Stimulated activated CD4-positive, alpha-beta T cell treated with anti-CD3 and anti-CD28 coated beads, Interleukin-4, amount 100 ng/mL, for 1 hour (primary cell): ENCODE results near the gene ZHX3.
"Not testable (repeated sequence)": the region's sequence is repeated elsewhere in the genome, so short reads cannot be mapped to it uniquely, and the experiment has no call there.

Experiments used
- DNase-seq: peaks from one replicate; pipeline ENCODE4 v3.0.0-alpha.2; 2020

Gene ZHX3

DNA sequence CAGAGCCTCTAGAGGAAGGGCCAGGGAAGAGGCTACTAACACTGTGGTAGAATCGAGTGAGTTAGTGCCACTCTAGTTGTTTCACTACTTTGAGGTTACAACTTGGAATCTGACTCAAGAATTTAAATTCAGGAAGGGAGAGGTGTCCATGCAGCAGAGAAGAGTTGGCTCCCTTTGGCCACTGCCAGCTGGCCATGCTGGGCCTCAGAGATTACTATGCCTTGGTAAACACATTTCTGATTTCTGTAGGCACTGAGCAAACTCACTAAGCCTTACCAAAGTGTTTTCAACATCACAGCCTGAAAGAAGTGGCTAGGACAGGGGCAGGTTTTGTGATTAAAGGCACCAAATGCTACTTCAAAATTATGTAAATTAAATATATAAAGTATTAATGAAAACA, 61.9 kb downstream of the ZHX3 start:
- DNase-seq: no peak

DNA sequence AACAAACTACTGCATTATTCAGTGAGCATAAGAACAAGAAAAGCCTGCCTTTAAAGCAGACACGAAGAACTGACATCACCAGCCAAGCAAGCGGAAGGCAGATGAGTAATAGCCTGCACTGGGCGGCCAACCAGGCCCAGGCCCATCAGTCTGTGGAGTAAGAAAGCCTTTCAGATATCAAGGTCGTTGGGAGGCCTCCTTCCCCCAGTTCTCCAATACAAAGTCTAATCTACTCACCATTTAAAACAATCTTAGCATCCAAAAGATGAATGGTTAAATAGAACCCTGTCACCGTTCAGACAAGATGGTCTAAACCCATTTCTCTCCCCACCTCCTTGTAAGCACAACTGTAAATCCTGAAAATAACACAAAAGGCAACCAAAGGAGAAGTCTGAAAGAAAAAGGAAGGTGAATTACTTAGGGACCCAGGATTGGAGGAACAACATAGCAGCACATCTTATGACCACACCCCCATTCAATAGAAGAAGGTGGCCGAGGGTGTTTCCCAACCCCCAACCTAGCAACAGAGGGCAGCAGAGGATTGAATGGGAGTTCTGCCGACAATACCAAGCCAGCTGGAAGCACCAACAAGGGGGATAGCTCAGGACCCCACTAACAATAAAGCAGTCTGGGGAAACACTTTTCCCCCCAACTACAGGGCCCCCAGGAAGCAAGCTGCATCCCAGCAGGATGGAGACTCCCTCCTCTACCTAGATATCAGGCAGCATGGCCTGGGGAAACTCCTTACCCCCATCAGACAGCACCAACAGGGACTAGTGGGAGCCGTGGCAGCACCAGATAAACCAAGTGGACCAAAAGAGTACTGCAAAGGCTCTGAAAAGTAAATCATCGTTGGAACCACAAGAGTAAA, 67.9 kb downstream of the ZHX3 start:
- no peak for DNase-seq

DNA sequence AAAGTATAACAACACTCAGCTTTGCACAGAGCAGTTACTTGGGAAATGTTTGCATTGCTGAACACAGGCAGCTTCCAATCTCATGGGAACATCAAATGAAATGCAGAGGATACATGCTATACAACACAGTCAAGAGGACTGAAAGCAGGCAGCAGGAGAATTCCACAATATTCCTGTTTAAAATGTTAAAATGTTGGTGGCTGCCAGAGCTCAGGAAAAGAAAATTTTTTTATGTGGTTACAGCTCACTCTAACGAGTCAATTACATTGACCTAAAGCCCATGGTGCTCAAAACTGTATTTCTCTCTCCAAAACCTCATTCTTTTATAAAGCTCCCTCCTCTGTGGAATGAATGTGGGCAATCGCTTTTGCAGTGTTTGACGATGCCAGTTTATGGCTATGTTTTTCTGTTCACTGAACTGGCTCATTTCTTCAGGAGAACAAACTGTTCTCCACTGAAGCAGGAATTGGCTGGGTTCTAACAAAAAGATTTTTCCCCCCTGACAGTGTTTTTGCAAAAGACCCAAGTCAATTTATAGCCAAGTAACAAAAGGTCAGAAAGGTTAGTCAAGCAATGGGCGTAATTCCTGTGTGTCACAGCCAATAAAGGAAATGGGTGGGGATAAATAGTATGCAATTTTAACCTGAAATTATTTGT, 69.0 kb downstream of the ZHX3 start:
- DNase-seq: no peak

DNA sequence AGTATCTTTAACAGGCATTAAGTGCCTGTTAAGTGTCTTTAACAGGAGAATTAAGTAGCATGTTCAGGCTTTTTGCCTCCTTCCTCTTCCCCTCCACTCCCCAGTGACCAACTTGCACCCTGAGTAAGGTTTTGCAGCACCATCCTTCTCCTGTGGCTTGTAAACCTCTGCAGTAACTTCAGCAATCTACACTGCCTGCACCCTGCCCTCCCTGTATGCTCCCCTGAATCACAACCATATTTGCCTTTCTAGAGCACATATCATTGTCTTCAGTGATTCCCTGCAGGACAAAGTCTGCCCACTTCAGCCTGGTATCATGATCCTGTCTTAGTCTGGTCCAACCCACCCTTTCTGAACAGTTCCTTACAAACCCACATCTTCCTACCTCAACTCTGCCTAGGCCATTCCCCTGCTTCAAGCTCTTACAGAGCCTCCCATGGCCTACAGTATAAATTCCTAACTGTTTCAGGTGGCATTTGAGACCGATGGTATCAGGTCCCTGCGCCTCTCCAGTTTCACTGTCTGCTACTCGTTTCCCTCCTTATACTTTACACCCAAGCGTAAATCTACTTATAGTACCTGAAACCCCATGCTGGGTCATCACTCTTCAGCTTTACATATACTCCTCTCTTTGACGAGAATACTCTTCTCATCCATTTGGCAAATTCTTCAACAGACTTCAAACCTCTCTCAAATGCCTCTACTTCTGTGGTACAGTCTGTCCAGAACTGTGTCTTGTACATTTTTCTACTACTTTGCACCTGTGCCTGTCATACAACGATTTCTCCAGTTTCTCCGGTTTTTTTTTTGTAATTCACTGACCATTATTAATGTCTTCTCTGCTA, 69.8 kb downstream of the ZHX3 start:
- DNase-seq: no peak

DNA sequence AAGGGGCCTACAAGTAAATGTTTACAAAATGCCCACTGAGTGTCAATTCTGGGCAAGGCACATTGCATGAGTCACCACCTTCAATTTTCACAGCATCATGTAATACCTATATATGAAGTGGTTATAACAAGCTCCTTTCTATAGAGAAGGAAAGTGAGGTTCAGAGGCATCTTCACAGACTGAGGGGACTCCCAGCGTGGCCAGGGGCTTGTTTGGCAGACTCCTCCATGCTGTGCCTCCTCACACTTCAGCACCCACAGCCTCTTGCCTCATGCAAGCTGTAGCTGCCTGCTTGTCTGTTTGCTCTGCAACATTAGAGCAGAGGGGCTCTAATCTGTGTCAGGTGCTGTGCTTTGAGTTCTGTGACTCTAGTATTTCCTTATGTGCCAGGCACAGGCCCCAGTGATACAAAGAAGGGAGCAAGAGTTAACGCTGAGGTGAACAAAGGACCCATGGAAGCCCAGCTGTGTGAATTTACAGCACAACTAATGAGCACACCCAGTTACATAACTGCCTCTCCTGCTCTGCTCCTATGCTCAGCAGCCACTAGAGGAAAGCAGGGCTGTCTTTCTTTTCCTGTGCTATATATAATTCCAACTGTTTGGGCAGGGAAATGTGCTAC, 72.3 kb downstream of the ZHX3 start:
- DNase-seq: no peak

DNA sequence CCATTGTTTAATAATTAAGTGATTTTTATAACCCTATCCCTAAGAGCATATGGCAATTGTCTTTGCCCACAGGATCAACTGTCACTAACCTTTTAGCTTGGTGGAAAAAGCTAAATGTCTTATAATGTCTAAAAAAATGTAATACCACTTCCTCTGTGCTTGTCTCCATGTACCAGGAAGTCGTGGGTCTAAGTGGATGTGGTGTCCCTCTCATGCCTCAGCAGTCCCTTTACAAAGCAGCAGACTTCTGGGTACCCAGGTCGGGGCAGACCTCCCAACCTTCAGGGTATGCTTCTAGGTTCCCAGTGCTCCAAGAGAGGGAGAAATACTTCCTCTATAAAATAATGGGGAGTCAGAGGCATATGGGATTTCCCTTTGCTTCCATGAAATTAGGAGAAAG, 74.7 kb downstream of the ZHX3 start:
- no peak for DNase-seq

DNA sequence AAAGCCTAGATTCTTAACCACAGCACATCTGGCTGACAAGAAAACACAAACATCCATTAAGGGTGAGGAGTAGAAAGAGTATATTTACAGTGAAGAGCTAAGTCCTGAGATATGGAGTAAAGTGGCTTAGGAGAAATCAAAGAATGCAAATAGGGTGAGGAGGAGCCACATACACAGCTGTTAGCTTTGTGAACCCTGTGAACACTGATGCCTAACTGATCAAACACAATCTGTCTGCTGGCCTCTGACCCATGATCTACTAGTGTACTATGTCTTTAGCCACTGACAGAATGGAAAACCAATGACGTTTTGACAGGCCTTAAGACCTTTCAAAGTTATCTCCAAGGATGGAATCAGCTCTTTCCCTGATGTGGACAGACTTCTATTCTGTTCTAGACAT, 75.2 kb downstream of the ZHX3 start:
- DNase-seq: no peak

DNA sequence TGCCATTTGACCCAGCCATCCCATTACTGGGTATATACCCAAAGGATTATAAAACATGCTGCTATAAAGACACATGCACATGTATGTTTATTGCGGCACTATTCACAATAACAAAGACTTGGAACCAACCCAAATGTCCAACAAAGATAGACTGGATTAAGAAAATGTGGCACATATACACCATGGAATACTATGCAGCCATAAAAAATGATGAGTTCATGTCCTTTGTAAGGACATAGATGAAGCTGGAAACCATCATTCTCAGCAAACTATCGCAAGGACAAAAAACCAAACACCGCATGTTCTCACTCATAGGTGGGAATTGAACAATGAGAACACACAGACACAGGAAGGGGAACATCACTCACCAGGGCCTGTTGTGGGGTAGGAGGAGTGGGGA, 80.3 kb downstream of the ZHX3 start:
- not testable (repeated sequence) for DNase-seq

DNA sequence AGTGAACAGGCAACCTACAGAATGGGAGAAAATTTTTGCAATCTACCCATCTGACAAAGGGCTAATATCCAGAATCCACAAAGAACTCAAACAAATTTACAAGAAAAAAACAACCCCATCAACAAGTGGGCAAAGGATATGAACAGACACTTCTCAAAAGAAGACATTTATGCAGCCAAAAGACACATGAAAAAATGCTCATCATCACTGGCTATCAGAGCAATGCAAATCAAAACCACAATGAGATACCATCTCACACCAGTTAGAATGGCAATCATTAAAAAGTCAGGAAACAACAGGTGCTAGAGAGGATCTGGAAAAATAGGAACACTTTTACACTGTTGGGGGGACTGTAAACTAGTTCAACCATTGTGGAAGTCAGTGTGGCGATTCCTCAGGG, 80.7 kb downstream of the ZHX3 start:
- DNase-seq: not testable (repeated sequence)

DNA sequence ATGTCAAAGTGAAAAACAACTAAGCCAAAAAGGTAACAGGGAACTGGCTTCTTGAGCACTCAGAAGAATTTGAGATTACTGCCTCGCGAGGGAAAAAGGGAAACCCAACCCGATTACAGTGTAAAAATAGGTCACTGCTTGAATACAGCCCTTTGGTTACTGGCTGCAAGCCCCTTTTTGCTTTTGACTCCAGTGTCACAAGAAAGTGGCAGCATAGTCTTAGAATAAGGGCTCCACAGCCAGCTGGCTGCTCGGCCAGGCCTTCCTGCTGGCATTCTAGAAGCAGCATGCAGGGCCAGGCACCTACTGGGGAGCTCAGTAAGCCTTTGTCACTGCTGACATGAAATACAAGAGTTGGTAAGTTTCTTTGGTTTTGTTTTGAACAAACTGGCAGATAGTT, 83.0 kb downstream of the ZHX3 start:
- DNase-seq: no peak

DNA sequence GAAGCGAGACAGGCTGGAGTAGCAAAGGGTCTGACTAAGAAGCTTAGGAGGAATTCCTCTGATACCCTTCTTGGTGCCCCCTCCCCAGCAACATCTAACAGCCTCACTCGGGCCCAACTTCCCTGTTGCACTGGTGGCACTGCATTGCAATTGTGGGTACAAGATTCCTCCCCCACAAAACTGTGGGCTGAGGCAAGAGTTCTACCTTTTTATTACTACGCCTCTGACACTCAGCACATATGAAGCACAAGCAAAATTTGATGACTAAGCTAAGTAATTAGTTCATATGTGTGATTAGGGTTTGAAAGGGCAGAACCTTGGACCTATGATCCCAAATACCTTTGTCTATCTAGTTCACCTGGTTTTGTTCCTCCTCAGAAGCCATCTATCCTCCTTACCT, 83.5 kb downstream of the ZHX3 start:
- no peak for DNase-seq

DNA sequence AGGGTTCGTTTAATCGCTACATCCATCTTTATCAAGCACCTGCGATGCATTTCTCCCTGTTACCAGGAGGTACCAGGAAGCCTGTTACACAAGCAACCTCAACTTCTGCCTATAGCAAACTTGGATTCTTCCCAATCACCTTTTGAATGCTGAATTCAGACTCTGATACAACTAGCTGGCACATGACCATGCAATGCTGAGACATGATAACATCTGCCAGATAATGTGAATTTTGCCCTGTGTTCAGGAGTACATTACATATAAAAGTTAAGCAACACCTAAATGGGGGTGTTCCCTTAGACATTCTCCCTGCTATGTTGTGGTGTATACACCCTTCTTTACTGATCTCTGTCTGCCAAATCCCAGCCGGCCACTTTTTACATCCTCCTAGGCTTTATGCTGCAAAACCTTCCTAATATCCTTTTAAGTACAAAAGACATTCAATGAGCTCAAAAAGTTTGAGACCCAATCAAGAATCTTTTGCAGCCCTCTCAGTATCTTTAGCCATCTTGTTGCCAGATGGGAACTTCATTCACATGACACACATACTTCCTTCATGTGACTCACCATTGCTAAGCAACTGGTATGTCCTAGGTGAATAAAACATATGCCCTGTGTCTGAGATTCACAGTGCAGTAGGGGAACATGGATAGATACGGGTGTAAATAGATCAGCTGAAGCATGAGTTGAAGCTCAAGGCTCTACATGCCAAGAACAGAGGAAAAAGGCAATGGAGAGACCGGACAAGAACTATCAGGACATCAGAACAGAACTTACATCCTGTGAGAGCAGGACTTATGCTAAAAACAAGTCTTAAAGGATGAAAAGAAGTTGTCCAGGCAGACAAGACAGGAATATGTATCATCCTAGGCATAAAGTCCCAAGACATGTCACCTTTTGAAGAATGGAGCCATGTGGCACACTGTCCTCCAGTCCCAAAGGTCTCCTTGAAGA, 84.3 kb downstream of the ZHX3 start:
- DNase-seq: no peak

DNA sequence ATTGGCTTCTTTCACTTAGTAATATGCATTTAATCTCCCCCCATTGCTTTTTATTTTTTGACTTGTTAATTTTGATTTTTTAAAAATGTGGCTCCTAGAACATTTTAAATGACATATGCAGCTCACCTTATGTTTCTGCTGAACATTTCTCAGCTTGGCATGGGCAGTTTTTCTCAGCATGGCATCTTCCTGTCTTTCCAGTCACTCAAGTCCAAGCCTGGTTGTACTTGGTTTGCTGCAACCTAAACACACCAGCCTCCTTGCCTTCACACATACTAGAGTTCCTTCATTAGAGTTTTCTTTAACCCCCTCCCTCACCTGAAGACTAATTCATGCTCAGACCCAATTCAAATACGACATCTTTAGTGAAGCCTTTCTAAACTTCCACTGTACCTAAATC, 86.4 kb downstream of the ZHX3 start:
- no peak for DNase-seq

DNA sequence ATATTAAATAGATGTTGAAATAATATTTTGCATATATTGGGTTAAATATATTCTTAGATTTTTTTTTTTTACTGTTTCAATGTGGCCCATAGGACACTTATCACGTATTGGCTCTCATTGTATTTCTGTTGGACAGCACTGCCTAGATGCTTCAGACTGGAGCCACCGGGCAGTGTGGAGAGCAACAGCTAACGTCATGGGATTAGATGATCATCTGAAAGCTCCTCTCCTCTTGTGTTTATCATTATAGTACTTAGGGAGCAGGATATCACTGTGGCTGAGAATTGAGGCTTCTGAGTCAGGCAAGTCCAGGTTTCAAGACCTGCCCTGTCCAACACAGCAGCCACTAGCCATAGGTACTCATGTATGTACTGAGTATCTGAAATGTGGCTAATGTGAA, 87.4 kb downstream of the ZHX3 start:
- no peak for DNase-seq

DNA sequence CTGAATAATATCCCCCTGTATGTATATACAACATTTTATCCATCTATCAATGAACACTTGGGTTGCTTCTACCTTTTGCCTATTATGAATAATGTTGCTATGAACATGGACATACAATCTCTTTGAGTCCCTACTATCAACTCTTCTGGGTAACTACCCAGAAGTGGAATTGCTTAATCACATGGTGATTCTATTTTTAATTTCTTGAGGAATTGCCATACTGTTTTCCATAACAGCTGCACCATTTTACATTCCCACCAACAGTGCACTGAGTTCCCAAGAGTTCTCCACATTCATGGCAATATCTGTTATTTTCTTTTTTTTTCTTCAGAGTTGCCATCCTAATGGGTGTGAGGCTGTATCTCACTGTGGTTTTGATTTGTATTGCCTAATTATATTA, 88.3 kb downstream of the ZHX3 start:
- DNase-seq: no peak

DNA sequence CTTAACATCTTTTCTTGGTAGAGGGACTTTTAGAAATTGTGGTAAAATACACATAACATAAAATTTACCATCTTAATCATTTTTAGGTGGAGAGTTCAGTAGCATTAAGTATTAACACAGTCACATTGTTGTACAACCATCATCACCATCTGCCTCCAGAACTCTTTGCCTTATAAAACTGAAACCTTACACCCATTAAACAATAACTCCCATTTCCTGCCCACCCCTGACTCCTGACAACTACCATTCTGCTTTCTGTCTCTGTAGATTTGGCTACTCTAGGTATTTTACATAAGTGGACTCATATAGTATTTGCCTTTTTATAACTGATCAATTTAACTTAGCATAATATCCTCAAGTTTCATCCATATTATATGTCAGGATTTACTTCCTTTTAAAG, 88.7 kb downstream of the ZHX3 start:
- no peak for DNase-seq

DNA sequence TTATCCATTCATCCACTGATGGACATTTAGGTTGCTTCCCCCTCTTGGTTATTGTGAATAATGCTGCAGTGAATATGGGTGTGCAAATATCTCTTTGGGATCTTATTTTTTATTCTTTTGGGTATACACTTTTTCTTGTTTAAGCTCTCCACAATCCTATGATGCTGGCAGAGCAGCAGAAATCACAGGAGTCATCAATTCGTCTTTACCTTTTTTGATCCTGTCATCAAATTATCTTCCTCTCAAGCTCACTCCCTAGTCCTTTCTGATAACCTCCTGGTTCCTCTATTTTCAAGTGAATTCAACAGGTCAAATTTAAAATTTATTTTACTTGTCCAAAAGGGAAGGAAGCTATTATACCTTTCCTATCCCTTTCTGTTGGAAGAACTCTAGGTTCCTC, 91.1 kb downstream of the ZHX3 start:
- no peak for DNase-seq

DNA sequence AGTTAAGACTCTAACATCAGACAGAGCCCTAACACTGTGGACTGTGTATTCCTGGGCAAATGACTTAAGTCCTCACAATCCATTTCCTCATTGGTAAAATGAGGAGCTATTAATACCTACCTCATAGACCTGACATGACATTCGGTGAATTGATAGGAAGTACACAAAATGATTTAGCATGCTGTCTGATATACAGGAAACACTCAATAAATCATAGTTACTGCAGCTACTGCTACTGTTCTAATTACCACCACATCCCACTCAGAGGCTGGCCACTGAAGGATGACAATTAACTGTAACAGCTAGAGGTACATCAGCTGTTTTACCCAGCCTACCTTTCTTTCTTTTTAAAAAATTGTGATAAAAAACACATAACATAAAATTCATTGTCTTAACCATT, 92.4 kb downstream of the ZHX3 start:
- no peak for DNase-seq

DNA sequence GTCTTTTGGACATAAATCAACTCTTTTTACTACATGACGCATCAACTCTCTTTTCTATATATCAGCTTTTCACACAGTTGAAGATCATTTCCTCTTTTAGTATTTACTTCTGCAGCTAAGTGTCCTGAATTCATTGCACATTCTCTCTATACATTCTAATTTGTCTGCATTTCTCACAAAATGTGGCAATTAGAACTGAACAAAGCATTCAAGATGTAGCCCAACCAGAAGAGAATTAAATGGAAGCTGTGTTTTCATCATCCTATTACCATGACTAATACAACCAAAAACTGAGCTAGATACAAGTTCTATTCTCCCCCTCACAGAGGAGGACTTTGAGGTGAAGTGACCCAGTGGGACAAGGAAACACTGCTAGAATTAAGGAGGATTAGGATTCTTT, 93.2 kb downstream of the ZHX3 start:
- no peak for DNase-seq

DNA sequence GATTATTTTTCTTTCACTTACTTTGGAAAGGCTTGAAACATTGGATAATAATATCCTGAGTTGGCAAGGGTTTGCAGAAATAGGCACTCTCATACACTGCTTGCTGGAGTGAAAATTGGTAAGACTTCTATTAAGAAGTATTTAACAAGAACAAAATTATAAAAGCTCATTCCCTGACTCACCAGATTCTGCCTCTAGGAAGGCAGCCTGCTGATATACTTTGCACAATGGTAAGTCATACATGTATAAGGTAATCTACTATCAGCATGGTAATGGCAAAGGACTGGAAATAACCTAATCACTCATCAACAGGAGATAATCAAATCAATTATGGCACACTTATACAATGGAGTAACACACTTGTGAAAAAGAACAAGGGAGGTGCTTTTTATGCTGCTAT, 94.4 kb downstream of the ZHX3 start:
- no peak for DNase-seq

DNA sequence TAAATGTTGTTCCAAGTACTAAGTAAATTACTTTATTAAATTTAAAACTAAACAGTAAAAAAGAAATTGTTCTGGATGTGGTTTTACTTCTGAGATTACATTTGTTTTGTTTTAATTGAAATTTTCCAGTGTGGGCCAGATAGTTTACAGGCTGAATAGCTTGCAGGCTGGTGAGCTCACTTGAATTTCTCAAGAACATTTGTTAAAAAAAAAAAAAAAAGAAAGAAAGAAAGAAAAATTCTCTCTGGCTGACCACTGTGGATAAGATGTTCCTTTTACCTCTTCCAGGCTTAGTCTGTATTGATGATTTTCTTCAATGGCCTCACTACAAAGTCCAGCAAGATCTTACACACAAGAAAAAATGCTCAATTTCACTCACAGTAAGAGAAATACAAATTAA, 94.8 kb downstream of the ZHX3 start:
- no peak for DNase-seq

DNA sequence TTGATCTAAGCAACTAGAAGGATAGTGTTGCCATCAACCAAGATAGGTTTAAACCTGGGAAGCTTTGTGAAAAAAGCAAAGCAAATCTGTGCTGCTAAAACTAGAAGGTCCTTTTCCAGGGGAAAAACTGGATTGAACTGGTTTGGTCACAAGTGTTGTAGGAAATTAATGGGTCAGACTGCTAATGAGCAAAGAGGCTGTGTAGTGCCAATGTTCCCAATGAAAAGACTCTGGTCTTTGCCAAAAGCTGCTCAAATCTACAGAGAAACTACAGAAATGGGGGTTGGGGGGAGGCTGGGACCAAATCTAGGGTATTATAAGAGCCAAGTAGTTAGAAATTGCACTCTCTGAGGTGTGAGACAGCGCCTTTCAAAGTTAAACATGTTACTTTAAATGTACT, 95.2 kb downstream of the ZHX3 start:
- DNase-seq: no peak
